Measurements from ENCODE around the gene KASH5.

The KASH5 gene

GRCh38 chr19:49396738-49397505, 8.9 kb downstream of the KASH5 start:
- TF ChIP-seq EZH2phosphoT487 (IDR thresholded peaks at IDR 0.05; ENCODE audit: low read depth) (no peak), CTCF (IDR thresholded peaks at IDR 0.05; ENCODE audit: low read depth, low read length) (no peak)
- H3K79me2 ChIP-seq (ENCODE audit: low read length): no peaks in the 10 kb centered on the region
- H3K27me3 ChIP-seq (ENCODE audit: low read depth, low read length): no peaks in the 10 kb centered on the region
- peaks cover 2% of the 10 kb centered on the region; the same call in 1 of the 2 replicates for H3K4me1 ChIP-seq (ENCODE audit: low read length)
- H4K20me1 ChIP-seq (ENCODE audit: insufficient read depth, low read length): no peaks in the 10 kb centered on the region
- no peak overlapping the region for H3K9ac ChIP-seq (ENCODE audit: low read length)
- H3K9me3 ChIP-seq (ENCODE audit: insufficient read depth, low read length): no peaks in the 10 kb centered on the region
- H3K36me3 ChIP-seq (replicated peaks; ENCODE audit: low read depth, low read length): no peaks in the 10 kb centered on the region
- no peak overlapping the region for H3K4me2 ChIP-seq (ENCODE audit: low read length)
- H2AFZ ChIP-seq (ENCODE audit: low read depth, low read length): no peak overlapping the region
- H3K27ac ChIP-seq (ENCODE audit: low read length): no peak overlapping the region
- H3K4me3 ChIP-seq (ENCODE audit: low read length): no peak overlapping the region

GRCh38 chr19:49398001-49398615, 10.1 kb downstream of the KASH5 start:
- no peaks in the 10 kb centered on the region for H3K79me2 ChIP-seq (ENCODE audit: low read length)
- H3K27me3 ChIP-seq (ENCODE audit: low read depth, low read length): no peaks in the 10 kb centered on the region
- H3K4me3 ChIP-seq (ENCODE audit: low read length): no peak overlapping the region
- no peaks in the 10 kb centered on the region for H3K4me1 ChIP-seq (ENCODE audit: low read length)
- no peak overlapping the region for H3K4me2 ChIP-seq (ENCODE audit: low read length)
- H3K9ac ChIP-seq (ENCODE audit: low read length): no peak overlapping the region
- no peaks in the 10 kb centered on the region for H3K36me3 ChIP-seq (replicated peaks; ENCODE audit: low read depth, low read length)
- no peak overlapping the region for H3K27ac ChIP-seq (ENCODE audit: low read length)
- H2AFZ ChIP-seq (ENCODE audit: low read depth, low read length): no peak overlapping the region
- H3K9me3 ChIP-seq (ENCODE audit: insufficient read depth, low read length): no peaks in the 10 kb centered on the region
- TF ChIP-seq EZH2phosphoT487 (IDR thresholded peaks at IDR 0.05; ENCODE audit: low read depth) (no peak), CTCF (IDR thresholded peaks at IDR 0.05; ENCODE audit: low read depth, low read length) (no peak)
- no peaks in the 10 kb centered on the region for H4K20me1 ChIP-seq (ENCODE audit: insufficient read depth, low read length)

- Histone ChIP-seq H3K36me3 (replicated peaks; ENCODE audit: low read depth, low read length) (no peaks in the 10 kb centered on the region), H3K9me3 (ENCODE audit: insufficient read depth, low read length) (no peaks in the 10 kb centered on the region), H3K79me2 (ENCODE audit: low read length) (no peaks in the 10 kb centered on the region), H3K27ac (ENCODE audit: low read length) (no peak overlapping the region), H4K20me1 (ENCODE audit: insufficient read depth, low read length) (no peaks in the 10 kb centered on the region), H2AFZ (ENCODE audit: low read depth, low read length) (no peak overlapping the region), H3K4me2 (ENCODE audit: low read length) (no peak overlapping the region), H3K9ac (ENCODE audit: low read length) (no peak overlapping the region), H3K27me3 (ENCODE audit: low read depth, low read length) (no peaks in the 10 kb centered on the region), H3K4me3 (ENCODE audit: low read length) (no peak overlapping the region), H3K4me1 (ENCODE audit: low read length) (no peaks in the 10 kb centered on the region)
- no peak for TF ChIP-seq EZH2phosphoT487 (IDR thresholded peaks at IDR 0.05; ENCODE audit: low read depth)
- no peak for TF ChIP-seq CTCF (IDR thresholded peaks at IDR 0.05; ENCODE audit: low read depth, low read length)
Measured at GRCh38 chr19:49398931-49399330, 10.9 kb downstream of the KASH5 start.

GRCh38 chr19:49400029-49400428, 12.0 kb downstream of the KASH5 start:
- H4K20me1 ChIP-seq (ENCODE audit: insufficient read depth, low read length): no peaks in the 10 kb centered on the region
- H3K4me2 ChIP-seq (ENCODE audit: low read length): no peak overlapping the region
- H3K4me3 ChIP-seq (ENCODE audit: low read length): no peak overlapping the region
- no peaks in the 10 kb centered on the region for H3K36me3 ChIP-seq (replicated peaks; ENCODE audit: low read depth, low read length)
- no peaks in the 10 kb centered on the region for H3K4me1 ChIP-seq (ENCODE audit: low read length)
- TF ChIP-seq EZH2phosphoT487 (IDR thresholded peaks at IDR 0.05; ENCODE audit: low read depth) (no peak), CTCF (IDR thresholded peaks at IDR 0.05; ENCODE audit: low read depth, low read length) (no peak)
- H3K9me3 ChIP-seq (ENCODE audit: insufficient read depth, low read length): no peaks in the 10 kb centered on the region
- H3K27ac ChIP-seq (ENCODE audit: low read length): no peak overlapping the region
- H2AFZ ChIP-seq (ENCODE audit: low read depth, low read length): no peak overlapping the region
- no peaks in the 10 kb centered on the region for H3K79me2 ChIP-seq (ENCODE audit: low read length)
- H3K27me3 ChIP-seq (ENCODE audit: low read depth, low read length): no peaks in the 10 kb centered on the region
- H3K9ac ChIP-seq (ENCODE audit: low read length): no peak overlapping the region
